ENCODE results near the gene MTMR12.

- TF ChIP-seq POLR2A (IDR thresholded peaks at IDR 0.05; ENCODE audit: low read length), result no peak
- no peak for TF ChIP-seq GATA1 (IDR thresholded peaks at IDR 0.05; ENCODE audit: low read depth, low read length)
These were observed 8.1 kb downstream of the MTMR12 start for GRCh38 chr5:32304622-32305021.
